Astrocyte of the spinal cord (primary cell): ENCODE data around the gene MAMDC2.

Source experiments
- DNase-seq: peaks from one replicate; pipeline ENCODE4 v3.0.0; 2011; ENCODE audit warnings: low read depth, low spot score
- H3K4me3 ChIP-seq: 2 replicates; pipeline ENCODE4 v1.5.1; 2011; ENCODE audit warnings: low read depth, mild to moderate bottlenecking, low read length, moderate library complexity
- in situ Hi-C: cut with HindIII; loops from 2 replicates; pipeline ENCODE4 v1.10.0; 2017; ENCODE audit warnings: low sequenced_read_pairs
- TF ChIP-seq, protein P1 (sequence below): IDR thresholded peaks from 2 replicates; pipeline ENCODE4 v1.5.1; 2012; ENCODE audit warnings: low read depth, mild to moderate bottlenecking, low read length, inconsistent platforms

MAMDC2 gene

GRCh38 chr9:70107558-70107957 lies 63.9 kb downstream of the MAMDC2 start:
- no peak for DNase-seq
- H3K4me3 ChIP-seq, result no peak overlapping the region
- in situ Hi-C loops, result no loop called here
- TF ChIP-seq, protein P1, sequence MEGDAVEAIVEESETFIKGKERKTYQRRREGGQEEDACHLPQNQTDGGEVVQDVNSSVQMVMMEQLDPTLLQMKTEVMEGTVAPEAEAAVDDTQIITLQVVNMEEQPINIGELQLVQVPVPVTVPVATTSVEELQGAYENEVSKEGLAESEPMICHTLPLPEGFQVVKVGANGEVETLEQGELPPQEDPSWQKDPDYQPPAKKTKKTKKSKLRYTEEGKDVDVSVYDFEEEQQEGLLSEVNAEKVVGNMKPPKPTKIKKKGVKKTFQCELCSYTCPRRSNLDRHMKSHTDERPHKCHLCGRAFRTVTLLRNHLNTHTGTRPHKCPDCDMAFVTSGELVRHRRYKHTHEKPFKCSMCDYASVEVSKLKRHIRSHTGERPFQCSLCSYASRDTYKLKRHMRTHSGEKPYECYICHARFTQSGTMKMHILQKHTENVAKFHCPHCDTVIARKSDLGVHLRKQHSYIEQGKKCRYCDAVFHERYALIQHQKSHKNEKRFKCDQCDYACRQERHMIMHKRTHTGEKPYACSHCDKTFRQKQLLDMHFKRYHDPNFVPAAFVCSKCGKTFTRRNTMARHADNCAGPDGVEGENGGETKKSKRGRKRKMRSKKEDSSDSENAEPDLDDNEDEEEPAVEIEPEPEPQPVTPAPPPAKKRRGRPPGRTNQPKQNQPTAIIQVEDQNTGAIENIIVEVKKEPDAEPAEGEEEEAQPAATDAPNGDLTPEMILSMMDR, result no peak

DNA sequence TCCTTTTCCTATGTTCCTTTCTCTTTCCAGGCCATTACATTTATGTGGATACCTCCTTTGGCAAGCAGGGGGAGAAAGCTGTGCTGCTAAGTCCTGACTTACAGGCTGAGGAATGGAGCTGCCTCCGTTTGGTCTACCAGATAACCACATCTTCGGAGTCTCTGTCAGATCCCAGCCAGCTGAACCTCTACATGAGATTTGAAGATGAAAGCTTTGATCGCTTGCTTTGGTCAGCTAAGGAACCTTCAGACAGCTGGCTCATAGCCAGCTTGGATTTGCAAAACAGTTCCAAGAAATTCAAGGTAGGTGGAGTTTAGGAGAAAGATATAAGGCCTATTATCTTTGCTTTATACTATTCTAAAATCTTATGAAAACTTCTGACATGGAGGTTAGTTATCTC lies 64.5 kb downstream of the MAMDC2 start:
- TF ChIP-seq, protein P1, result no peak
- DNase-seq, result no peak
- in situ Hi-C loops, result no loop called here
- no peak overlapping the region for H3K4me3 ChIP-seq

GRCh38 chr9:70110194-70111041 lies 66.8 kb downstream of the MAMDC2 start:
- TF ChIP-seq, protein P1, result no peak
- peak; percentile 73 for DNase-seq
- no peak overlapping the region for H3K4me3 ChIP-seq
- in situ Hi-C loops, result no loop called here

DNA sequence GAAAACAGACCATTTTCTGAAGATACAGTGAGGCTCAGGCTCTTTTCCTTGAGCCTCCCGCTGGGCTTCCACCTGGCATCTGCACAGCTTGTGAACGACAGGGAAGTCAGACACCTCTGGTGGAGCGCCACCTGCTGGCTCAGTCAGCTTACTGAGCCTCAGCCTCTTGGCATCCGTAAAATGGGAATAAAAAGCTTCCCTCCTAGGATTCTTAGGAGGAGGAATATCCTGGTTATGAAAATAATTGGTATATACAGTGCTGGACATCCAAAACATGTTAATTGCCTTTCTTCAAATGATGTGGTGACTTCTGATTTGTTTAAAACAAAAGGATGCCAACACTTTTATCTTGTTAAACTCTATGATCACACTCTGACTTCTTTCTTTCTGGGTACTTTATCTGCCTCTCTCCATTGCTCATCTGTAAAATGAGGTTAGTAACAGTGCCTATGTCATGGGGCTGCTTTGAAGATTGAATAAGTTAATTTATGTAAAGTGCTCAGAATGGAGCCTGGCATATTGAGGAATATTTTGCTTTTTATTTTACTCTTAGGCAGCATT lies 67.5 kb downstream of the MAMDC2 start:
- TF ChIP-seq, protein P1, result peak; percentile 92
- no peak overlapping the region for H3K4me3 ChIP-seq
- in situ Hi-C loops, result no loop called here
- DNase-seq, result peak; percentile 83

GRCh38 chr9:70111641-70112236 lies 68.1 kb downstream of the MAMDC2 start:
- in situ Hi-C loops, result no loop called here
- TF ChIP-seq, protein P1, result no peak
- no peak overlapping the region for H3K4me3 ChIP-seq
- DNase-seq, result no peak

- no peak for DNase-seq
- no peak overlapping the region for H3K4me3 ChIP-seq
- TF ChIP-seq, protein P1, result no peak
- in situ Hi-C loops, result no loop called here
These were observed 69.3 kb downstream of the MAMDC2 start for GRCh38 chr9:70112981-70113380.
